CD4-positive, alpha-beta T cell treated with Interleukin-2 at 100 ng/mL for 4 hours (primary cell): ENCODE results near the gene EIF3M.
"Not testable (repeated sequence)": the region's sequence is repeated elsewhere in the genome, so short reads cannot be mapped to it uniquely, and the experiment has no call there.

Experiments used
- DNase-seq: peaks from one replicate; pipeline ENCODE4 v3.0.0-alpha.2; 2020; ENCODE audit warnings: low spot score

The EIF3M gene

GRCh38 chr11:32597921-32598320, 14.3 kb downstream of the EIF3M start:
- DNase-seq = no peak

GRCh38 chr11:32602657-32603415, 19.2 kb downstream of the EIF3M start:
- DNase-seq = no peak

GRCh38 chr11:32606220-32606619, 22.6 kb downstream of the EIF3M start:
- DNase-seq = no peak

GRCh38 chr11:32608826-32609225, 25.2 kb downstream of the EIF3M start:
- not testable (repeated sequence) for DNase-seq

GRCh38 chr11:32610797-32611352, 27.2 kb downstream of the EIF3M start:
- no peak for DNase-seq

- DNase-seq = no peak
These were observed 30.0 kb downstream of the EIF3M start for GRCh38 chr11:32613500-32614151.

- no peak for DNase-seq
These were observed 31.8 kb downstream of the EIF3M start for GRCh38 chr11:32615422-32615821.

- no peak for DNase-seq
These were observed 33.3 kb downstream of the EIF3M start for GRCh38 chr11:32616903-32617302.

- DNase-seq = no peak
These were observed 47.2 kb downstream of the EIF3M start for GRCh38 chr11:32630844-32631243.

GRCh38 chr11:32635819-32636218, 52.2 kb downstream of the EIF3M start:
- no peak for DNase-seq

GRCh38 chr11:32641361-32641760, 57.7 kb downstream of the EIF3M start:
- no peak for DNase-seq

- no peak for DNase-seq
These were observed 59.9 kb downstream of the EIF3M start for GRCh38 chr11:32643526-32643925.
